Measurements from ENCODE around the gene CDPF1.

Gene CDPF1, protein sequence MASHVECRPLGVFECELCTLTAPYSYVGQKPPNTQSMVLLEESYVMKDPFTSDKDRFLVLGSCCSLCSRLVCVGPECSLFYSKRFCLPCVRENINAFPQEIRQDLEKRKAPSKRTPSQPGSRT

DNA sequence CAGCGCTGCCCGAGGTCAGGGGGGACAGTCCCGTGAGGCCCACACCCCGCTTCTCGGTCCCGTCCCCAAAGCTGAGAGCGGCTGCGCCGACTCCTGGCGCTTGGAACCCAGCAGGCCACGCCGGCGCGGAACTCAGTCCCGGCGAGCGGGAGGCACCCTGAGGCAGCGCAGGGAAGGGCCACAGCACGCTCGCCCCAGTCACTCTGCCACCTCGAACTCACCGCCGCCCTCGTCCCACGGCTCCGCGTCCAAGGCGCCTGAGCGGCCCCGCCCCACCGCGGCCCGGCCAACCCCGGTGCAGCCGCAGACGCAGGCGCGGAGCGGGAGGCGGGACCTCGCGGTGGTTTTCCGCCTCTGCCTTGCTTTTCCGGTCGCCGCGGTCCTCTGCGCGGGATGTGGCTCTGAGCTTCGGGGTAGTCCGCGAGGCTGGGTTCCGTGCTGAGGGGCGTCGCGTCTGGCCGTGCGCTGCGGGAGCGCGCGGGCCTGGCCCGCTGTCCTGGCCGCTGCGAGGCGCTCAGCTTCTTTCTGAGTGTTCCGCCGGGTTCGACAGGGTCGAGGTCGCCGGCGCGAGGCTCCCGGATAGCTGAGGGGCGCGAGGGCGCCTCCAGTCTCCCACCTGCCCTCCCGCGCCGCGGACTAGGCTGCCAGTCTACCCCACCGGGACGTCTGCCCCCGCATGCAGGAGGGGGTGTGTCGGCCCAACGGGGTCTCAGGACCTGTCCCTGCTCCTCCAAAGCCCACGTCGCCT lies at the start of gene CDPF1:
Gene CDPF1, minus strand, starts transcription at position 259 of the 748 bp plus-strand sequence. CDS start 2,009 bp downstream, outside the sequence.
- DNase-seq, result peak; percentile 68

DNA sequence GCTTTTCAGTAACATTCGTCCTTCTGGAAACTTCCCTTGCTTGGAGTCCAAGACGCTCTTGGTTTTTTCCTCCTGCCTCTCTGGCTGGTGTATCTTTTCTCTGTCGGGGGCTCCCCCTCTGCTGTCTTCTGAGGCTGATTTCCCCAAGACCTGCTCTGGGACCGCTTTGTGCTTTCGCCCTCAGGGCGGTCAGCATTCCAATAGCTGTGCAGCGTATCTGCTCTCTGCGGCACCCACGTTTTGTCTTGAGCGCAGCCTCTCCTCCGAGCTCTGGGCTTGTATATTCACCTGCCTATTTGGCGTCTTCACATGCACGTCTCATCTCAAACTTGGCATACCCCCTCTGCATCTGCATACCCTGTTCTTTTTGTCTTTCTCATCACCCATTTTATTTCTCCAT lies 49.0 kb upstream of the CDPF1 start:
- DNase-seq, result no peak

DNA sequence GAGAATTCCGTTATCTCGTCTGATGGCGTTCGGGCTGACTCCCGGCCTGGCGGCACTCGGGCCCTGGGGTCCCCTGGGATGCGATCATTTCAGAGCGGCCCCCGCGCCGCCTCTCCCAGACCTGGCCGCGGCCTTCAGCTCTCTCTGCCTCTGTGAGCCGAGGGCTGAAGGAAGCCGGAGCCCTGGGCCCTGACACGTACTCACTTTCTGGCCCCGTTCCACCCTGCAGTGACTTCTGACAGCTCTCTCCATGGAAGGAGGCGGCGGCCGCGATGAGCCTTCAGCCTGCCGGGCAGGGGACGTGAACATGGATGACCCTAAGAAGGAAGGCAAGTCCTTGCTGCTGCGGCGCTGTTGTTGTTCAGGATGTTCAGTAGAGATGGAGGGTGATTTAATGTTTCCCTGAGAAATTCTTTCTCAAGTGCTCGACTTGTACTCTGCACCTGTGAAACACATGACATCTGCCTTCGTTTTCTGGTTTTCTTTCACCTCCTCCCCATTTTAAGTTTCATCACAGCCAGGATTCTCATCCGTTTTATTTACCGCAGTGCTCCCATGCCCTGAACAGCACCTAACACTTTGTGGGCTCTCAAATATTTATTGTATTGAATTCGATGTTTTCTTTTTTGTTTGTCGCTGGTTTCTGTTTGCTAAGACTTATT lies 47.2 kb upstream of the CDPF1 start:
- DNase-seq, result no peak

DNA sequence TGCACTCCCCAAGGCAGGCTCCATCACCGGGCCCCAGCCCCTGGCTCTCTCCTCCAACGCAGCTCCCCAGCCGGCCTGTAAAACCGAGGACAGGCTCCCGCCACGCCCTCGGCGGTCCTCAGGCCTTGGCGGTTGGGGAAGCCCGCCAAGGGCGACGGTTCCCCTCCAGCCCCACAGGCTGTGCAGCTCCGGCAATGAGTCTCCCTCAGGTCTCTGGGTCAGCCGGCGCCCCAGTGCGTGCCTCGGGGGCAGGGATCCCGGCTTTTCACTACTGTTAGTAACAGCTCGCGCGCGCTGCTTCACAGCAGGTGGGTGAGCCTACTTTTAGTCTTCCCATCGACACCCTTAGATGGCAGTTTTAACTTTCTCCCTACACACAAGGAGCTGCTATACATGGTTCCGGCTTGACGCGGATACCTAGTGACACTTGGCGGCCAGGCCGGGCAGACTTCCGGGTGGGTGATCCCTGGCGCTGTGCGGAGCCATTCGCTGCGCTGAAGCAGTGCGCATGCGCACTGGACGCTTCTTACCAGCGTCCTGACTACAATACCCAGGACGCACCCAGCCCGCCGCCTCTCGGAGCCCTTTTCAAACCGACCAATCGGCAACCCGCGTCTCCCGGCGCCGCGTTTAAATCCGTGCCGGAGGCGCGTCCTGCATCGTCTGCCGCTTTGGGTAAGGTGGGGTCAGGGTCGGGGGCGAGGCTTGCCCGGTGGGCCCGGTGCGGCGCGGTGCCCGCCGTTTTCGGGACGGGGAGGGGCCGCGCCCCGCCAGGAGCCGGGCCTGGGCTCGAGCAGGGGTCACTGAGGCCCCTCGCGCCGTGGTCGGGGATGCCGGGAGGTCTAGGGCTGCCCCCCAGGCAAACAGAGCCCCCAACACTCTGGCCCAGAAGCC lies 46.4 kb upstream of the CDPF1 start, which contains the start of gene GTSE1:
Gene GTSE1, plus strand, starts transcription at position 614 of the 894 bp plus-strand sequence. CDS start 531 bp downstream, outside the sequence.
- peak; percentile 88 for DNase-seq

DNA sequence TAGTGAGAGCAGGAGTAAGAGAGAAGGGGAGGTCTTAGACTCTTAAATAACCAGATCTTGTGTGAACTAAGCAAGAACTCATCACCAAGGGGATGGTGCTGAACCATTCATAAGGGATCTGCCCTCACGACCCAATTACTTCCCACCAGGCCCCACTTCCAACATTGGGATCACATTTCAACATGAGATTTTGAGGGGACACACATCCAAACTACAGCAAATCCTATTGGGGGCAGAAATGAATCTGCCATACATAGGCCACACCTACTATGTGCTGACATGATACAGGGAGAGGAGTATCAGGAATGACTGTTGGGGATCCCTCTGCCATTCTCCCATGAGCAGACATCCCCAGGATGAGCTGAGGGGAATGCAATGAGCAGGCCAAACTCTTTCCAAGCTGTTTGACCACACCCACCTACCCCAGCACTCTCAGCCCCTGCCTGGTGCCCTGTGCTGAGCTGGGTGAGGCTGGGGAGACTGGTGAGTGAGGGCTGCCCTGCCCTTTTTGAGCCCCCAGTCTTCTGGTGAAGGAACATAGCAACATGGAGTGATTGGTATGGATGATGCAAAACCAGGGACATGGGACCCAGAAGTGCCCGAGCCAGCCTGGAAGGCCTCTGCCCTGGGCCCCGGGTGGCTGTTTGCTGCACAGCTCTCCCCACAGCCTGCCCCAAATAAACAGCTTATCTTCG lies 45.3 kb upstream of the CDPF1 start:
- no peak for DNase-seq

DNA sequence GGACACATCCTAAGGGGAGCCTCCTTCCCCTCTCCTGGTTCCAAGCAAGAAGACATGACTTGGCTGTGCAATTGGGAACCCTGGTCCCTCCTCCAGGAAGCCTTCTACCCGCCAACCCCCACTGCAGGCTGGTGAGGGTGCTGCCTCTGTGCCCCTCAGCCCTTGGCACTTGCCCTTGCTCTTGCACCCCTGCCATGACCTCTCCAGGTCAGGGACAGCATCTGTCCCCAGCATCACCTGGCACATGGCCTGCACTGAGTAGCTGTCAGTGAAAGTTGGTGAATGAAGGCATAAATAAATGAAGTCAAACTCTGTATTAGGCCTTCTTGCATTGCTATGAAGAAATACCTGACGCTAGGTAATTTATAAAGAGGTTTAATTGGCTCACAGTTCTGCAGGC lies 44.7 kb upstream of the CDPF1 start:
- DNase-seq, result no peak

DNA sequence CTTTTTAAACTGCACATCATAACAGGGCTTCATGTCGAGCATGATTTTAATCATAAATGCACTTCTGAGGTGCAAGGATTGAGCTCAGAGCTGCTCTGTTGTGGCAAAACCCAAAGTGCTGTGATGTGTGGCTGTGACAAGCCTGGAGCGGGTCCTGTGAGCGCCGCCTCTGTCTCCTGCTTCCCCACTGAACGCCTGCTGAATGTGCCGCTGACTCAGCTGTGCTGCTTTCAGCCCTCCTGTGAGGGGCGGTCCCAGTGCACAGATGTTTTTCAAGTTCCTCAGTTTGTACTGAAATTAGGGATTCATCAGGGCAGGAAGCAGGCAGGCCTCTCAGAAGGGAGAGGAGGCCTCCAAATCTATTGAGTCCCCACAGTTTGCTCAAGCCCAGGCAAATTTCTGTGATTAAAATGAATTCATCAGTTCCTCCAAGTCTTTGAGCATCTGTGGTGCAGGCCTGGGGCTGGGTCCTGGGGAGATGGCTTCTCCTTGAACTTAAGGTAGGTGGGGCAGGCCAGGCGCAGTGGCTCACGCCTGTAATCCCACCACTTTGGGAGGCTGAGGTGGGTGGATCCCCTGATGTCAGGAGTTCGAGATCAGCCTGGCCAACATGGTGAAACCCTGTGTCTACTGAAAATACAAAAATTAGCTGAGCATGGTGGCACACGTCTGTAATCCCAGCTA lies 43.6 kb upstream of the CDPF1 start:
- DNase-seq, result peak; percentile 13

DNA sequence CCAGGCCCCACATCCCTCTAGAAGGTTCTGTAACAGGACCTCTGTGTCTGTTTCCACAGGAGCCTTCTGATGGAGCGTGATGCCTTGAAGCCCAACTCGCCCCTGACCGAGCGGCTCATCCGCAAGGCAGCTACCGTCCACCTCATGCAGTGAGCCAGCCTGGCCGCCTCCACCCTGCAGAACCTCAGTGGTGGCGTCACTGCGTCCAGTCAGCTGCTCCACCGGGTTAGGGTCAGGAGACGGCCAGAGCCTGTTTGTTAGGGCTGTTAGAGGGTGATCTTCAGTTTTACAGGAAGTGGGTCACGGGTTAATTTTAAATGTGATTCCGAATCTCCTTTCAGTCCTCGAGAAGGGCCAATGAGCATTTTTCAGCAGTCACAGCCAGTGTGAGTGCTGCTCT lies 42.6 kb upstream of the CDPF1 start:
- peak; percentile 88 for DNase-seq

DNA sequence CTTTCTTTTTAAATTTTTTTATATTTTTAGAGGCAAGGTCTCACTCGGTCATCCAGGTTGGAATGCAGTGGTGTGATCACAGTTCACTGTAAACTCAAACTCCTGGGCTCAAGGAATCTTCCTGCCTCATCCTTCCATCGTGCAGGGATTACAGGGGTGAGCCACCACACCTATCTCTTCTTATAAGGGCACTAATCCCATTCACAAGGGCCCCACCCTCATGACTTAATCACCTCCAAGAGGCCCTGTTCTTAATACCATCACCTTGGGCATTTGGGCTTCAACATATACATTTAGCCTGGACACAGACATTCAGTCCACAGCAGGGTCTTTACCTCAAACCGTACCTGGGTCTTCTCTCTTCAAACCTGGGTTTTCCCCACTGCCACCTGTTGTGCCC lies 42.1 kb upstream of the CDPF1 start:
- no peak for DNase-seq

DNA sequence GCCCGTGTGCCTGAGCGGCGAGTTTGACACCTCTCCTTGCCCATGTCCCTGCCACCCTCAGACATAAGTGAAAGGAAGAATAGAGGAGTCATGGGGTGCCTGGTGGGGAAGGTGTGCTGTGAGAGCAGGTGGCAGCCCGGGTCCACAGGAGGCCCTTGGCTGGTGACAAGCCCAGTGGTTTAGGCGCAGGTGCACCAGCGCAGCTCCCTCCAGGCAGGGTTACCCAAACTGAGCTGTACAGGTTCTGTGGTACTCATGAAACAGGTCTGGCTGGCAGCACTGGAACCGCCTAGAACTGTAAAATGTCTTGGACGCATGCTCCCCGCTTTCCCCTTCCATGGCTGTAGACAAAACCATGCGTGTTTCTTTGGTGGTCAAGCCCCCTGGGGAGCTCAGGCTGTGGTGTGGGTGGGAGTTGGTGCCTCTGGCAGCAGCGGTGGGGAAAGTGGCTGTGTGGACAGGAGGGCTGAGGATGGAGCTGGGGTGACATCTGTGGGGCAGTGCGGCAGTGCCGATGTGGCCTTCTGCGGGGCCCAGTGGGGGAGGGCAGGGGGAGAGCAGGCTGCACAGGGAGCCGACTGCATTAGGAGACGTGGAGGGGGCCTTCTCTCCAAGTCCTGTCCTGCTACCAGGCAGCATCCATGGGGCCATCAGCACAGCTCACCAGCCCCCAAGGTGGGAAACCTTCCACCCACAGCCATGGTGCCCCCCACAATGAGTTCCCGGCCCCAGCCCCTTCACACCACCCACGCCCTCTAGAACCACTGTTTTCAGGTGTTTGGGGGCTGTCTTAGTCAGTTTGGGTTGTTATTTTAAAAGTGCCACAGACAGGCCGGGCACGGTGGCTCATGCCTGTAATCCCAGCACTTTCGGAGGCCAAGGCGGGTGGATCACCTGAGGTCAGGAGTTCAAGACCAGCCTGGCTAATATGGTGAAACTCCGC lies 41.0 kb upstream of the CDPF1 start:
- no peak for DNase-seq

DNA sequence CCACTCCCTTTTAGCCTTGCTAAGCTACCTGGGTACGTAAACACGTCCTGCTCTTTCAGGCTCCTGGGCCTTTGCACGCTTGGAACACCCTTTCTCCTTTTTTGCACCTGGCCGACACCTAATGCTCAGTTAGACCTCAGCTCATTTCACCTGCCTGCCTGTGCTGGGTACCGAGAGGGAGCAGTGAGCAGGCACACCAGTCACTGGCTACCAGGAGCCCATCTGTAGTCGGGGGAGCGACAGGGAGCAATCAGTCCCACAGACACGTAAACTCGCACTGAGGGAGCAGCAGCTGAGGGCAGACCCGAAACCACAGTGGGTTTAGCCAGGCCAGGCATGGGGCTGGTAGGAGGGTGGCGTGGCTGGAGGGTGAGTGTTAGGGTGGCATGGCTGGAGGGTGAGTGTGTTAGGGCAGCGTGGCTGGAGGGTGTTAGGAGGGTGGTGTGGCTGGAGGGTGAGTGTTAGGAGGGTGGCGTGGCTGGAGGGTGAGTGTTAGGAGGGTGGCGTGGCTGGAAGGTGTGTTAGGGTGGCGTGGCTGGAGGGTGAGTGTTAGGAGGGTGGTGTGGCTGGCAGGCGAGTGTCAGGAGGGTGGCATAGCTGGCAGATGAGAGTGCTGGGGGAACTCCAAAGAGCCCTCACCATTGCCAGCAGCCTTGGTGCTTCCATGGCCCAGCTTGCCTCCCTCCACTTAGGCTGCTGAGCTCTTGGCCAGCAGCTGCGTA lies 40.2 kb upstream of the CDPF1 start:
- peak; percentile 6 for DNase-seq

DNA sequence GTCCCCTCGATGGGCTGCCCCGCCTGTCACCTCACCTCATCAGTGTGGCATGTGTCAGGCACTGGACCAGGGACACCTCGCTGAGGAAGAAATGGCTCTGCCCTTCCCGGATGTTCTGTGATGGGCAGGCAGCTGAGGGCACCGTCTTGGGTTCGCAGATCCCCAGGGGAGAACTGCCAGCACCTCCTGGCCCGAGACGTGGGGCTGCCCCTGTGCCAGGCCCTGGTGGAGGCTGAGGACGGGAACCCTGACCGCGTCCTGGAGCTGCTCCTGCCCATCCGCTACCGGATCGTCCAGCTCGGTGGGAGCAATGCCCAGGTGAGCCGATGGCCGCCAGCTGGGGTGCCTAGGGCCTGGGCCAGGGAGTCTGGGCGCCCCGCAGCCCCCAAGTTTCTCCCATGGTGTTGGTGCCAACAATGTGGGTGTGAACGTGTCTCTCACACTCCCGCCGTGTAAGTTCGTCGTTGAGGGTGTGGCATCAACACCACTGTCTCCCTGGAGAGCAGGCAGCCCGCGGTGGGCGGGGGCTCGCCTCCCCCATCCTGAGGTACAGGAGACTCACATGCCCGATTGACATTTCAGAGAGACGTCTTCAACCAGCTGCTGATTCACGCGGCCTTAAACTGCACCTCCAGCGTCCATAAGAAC lies 39.3 kb upstream of the CDPF1 start:
- no peak for DNase-seq

DNA sequence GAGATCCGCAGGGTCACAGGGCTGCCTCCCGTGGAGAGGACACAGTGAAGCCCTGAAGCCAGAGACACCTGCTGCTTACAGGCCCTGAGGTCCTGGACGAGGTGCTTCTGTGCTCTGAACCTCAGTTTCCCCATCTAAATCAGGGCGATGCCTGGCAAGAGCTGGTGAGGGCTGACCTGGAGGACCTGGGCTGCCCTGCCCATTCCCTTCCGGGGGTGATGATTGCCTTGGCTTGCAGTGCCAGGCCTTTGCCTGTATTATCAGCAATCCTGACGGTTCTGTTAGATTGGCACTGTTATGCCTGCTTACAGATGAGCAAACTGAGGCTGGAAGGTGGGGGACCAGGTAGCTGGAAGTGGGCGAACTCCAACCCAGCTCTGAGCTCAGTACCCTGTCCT lies 38.8 kb upstream of the CDPF1 start:
- DNase-seq, result no peak

DNA sequence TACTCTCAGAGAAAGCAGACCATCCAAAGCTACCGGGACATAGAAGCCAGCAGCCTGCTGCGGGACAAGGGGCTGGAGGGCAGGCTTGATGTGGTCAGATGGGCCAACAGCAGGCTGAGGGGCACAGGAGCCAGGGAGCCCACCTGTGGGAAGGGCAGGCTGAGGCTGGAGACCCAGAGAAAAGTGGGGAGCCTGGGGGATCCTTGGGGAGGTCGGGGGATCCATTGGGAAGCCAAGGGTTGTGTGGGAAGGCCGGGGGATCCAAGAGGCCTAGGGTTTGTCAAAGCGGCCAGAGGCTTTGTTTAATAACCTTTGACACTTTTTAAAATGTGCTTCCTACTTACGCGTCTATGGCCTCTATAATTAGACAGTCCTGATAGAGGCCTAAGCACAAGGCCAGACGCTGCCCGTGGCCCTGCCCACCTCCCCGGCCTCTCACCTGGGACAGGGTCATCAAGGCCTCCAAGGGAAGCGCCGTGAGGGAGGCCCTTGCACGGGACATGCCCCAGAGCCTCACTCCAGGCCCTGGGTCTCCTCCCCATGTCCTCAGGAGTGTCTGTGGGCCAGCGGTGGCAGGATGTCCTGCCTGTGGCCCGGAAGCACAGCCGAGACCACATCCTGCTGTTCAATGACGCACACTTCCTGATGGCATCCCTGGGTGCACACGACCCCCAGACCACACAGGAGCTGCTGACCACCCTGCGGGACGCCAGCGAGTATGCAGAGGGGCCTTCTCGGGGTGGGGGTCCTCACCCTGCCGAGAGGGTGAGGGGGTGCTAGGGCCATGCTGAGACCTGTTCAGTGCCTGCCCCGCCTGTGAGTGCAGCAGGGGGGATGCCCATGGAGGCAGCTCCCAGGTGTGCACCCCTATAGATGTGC lies 38.0 kb upstream of the CDPF1 start:
- DNase-seq, result no peak

DNA sequence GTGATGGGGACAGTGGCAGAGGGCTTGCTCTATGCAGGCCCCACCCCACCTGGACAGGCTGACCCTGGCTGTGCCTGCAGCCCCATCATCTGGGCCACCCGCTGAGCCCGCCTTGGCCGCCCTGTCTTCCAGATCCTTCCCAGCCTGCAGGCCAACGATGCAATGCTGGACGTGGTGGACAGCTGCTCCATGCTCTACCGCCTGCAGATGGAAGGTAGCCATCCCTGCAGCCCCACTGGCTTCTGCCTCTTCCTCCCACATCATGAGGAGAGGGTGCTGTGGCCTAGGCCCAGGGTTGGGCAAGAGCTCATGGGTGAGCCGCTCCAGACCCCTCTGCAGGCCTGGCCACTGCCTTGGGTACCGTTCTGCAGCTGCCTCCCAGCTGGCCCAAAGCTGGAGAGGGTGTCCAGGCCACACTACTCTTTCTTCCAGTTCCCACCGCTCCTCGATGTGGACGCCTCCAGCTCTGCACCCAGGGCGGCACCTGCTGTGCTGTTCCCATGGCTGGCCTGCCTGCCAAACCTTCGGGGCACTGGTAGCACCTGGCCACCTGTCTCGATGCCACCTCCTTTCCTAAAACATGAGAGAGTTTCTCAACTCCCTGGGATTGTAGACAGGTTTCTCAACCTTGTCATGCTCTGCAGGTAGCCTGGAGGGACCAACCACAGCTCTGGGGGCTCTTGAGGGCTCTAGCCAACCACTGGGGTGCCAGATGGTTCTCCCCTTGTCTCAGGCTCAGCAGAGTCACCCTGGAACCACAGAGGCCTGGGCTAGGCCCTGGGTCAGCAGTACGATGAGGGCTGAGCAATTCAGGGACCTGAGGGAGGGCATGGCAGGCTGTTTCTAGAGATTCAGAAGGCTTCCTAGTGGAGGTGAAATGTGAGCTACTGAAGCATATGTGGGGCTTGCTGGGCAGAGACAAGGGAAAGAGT lies 37.1 kb upstream of the CDPF1 start:
- no peak for DNase-seq

DNA sequence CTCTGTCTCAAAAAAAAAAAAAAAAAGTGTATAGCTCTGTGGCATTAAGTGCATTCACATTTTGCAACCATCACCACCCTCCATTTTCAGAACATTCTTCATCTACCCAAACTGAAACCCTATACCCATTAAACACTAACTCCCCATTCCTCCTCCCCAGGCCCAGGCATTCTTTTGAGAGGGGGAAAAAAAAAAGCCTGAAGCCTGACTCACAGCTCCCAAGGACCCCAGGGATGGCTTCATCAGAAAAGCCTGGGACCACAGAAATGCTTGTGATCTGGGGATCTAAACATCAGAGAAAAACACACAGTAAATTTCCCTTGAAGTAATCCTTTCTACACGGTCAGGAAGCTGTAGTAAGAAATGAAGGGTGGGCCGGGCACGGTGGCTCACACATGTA lies 35.9 kb upstream of the CDPF1 start:
- DNase-seq, result no peak

Data from NCI-H526 treated with DMSO at 0.1 percent for 48 hours (cell line).